ENCODE measurements around the gene MTCL1. TPM values are rescaled to one million over a fixed set of nuclear protein-coding genes. Genes with fewer than 3 reads are reported as not detected.

The MTCL1 gene
- total and polyA plus RNA-seq, 8 donors, result 7.1 to 16.0 (median 11.9) TPM

DNA sequence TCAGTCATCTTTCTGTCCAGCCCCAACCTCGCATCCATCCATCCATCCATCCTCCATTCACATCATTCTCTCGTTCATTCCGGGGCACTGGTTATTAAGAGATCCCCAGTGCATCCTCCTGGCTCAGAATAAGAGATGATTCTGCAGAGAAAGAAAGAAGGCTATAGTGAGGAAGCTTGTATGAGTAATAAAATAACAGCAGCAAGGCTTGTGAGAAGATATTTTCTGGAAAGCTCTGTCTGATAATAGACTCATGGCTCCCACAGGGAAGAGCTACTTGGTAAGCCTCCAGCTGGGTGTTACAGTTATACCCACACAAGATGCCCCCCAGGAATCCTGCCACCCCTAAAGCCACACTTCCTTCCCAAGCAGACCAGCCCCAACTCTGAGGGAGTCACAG, 143.2 kb downstream of the MTCL1 start:
- Histone ChIP-seq H3K27me3 (peaks cover 0 to 6% of the 10 kb centered on the region in 2 donors), H3K9me3 (no peaks in the 10 kb centered on the region), H3K36me3 (no peaks in the 10 kb centered on the region), H3K4me3 (no peak overlapping the region), H3K4me1 (no peaks in the 10 kb centered on the region), H3K27ac (no peak overlapping the region)
- no peak for DNase-seq
- intact Hi-C loops (cut with DNase I), result no loop called here
- TF ChIP-seq, protein P1, sequence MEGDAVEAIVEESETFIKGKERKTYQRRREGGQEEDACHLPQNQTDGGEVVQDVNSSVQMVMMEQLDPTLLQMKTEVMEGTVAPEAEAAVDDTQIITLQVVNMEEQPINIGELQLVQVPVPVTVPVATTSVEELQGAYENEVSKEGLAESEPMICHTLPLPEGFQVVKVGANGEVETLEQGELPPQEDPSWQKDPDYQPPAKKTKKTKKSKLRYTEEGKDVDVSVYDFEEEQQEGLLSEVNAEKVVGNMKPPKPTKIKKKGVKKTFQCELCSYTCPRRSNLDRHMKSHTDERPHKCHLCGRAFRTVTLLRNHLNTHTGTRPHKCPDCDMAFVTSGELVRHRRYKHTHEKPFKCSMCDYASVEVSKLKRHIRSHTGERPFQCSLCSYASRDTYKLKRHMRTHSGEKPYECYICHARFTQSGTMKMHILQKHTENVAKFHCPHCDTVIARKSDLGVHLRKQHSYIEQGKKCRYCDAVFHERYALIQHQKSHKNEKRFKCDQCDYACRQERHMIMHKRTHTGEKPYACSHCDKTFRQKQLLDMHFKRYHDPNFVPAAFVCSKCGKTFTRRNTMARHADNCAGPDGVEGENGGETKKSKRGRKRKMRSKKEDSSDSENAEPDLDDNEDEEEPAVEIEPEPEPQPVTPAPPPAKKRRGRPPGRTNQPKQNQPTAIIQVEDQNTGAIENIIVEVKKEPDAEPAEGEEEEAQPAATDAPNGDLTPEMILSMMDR (IDR thresholded peaks at IDR 0.05), result no peak
- ATAC-seq, result no peak

DNA sequence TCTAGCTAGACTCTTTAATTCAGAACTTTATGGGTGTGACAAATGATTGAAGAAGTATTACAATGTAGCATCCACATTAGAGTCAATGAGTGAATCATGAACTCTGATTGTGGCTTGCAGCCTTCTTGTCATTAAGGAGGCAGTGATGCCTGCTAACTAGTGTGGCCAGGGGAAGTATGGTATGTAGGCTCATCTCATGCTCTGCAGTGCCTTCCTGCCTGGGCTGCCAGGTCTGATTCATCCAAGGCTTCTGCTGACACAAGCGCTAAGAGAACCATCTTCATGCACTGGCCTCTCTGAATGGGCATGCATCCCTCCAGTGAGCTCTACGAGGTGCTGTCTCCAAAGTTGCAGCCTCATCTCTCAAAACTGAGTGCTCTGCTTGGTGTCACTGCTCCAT, 144.3 kb downstream of the MTCL1 start:
- intact Hi-C loops (cut with DNase I), result no loop called here
- no peak overlapping the region for H3K27ac ChIP-seq
- TF ChIP-seq, protein P1 (IDR thresholded peaks at IDR 0.05), result no peak
- peaks cover 0 to 5% of the 10 kb centered on the region in 2 donors for H3K27me3 ChIP-seq
- DNase-seq (no peak), ATAC-seq (no peak)
- H3K9me3 ChIP-seq, result no peaks in the 10 kb centered on the region
- H3K36me3 ChIP-seq, result no peaks in the 10 kb centered on the region
- H3K4me3 ChIP-seq, result no peak overlapping the region
- no peaks in the 10 kb centered on the region for H3K4me1 ChIP-seq

- no peak overlapping the region for H3K27ac ChIP-seq
- no peaks in the 10 kb centered on the region for H3K4me1 ChIP-seq
- no peaks in the 10 kb centered on the region for H3K36me3 ChIP-seq
- no peak for ATAC-seq
- intact Hi-C loops (cut with DNase I), result no loop called here
- no peaks in the 10 kb centered on the region for H3K27me3 ChIP-seq
- H3K9me3 ChIP-seq, result no peaks in the 10 kb centered on the region
- no peak overlapping the region for H3K4me3 ChIP-seq
- DNase-seq, result no peak
- TF ChIP-seq, protein P1 (IDR thresholded peaks at IDR 0.05), result no peak
Observed at GRCh38 chr18:8851659-8852058, 146.3 kb downstream of the MTCL1 start.

DNA sequence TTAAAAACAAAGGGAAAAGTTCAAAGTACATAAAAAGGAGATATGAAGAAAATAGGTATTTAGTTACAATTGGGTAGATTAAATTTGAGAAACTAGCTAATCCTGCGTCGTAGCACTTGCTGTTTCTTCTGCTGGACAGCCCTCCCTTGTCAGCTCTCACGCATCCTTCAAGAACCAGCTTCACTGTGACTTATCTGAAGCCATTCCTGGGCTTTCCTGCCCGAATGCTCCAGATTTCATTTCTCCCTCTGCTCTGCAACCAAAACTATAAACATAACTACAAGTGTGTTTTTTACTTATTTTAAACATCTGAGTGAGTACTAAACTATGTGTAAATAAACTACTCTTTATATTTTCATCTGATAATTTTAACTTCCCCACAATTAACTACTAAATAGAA, 149.2 kb downstream of the MTCL1 start:
- no peak for DNase-seq
- intact Hi-C loops (cut with DNase I), result no loop called here

GRCh38 chr18:8854962-8855361, 149.6 kb downstream of the MTCL1 start:
- Histone ChIP-seq H3K27me3 (no peaks in the 10 kb centered on the region), H3K4me1 (no peaks in the 10 kb centered on the region), H3K36me3 (no peaks in the 10 kb centered on the region), H3K9me3 (no peaks in the 10 kb centered on the region), H3K27ac (no peak overlapping the region), H3K4me3 (no peak overlapping the region)
- ATAC-seq, result no peak
- TF ChIP-seq, protein P1 (IDR thresholded peaks at IDR 0.05), result no peak
- no peak for DNase-seq
- intact Hi-C loops (cut with DNase I), result no loop called here

More for the DNA sequence above, 149.2 kb downstream of the MTCL1 start:
- Histone ChIP-seq H3K36me3 (no peaks in the 10 kb centered on the region), H3K9me3 (no peaks in the 10 kb centered on the region), H3K4me1 (no peaks in the 10 kb centered on the region), H3K27me3 (no peaks in the 10 kb centered on the region), H3K27ac (no peak overlapping the region), H3K4me3 (no peak overlapping the region)
- ATAC-seq, result no peak
- TF ChIP-seq, protein P1 (IDR thresholded peaks at IDR 0.05), result no peak

All from left lung (tissue), 10 donors.